Mesodermal cell (in vitro differentiated cells): ENCODE measurements around the gene THRA.
"Not testable (repeated sequence)": the region's sequence is repeated elsewhere in the genome, so short reads cannot be mapped to it uniquely, and the experiment has no call there.

Source experiments
- H3K27ac ChIP-seq: 2 replicates; pipeline ENCODE4 v1.7.0; 2013; ENCODE audit warnings: mild to moderate bottlenecking, low read depth, low read length, moderate library complexity; ENCODE audit not compliant: severe bottlenecking
- H3K36me3 ChIP-seq: 2 replicates; pipeline ENCODE4 v1.7.1; 2013; ENCODE audit warnings: mild to moderate bottlenecking, low read length, moderate library complexity; ENCODE audit not compliant: control insufficient read depth, insufficient read depth
- H3K4me1 ChIP-seq: one replicate; pipeline ENCODE4 v1.7.1; 2013; ENCODE audit warnings: mild to moderate bottlenecking, low read length; ENCODE audit not compliant: insufficient read depth, control insufficient read depth, poor library complexity, severe bottlenecking
- H3K4me3 ChIP-seq: 2 replicates; pipeline ENCODE4 v1.7.0; 2013; ENCODE audit warnings: low read length, control low read depth, mild to moderate bottlenecking; ENCODE audit not compliant: insufficient read depth, poor library complexity, severe bottlenecking; ENCODE audit errors: extremely low read depth
- H3K9me3 ChIP-seq: 2 replicates; pipeline ENCODE4 v1.7.1; 2013; ENCODE audit warnings: mild to moderate bottlenecking, low read length, moderate library complexity; ENCODE audit not compliant: control insufficient read depth
- WGBS, 2 experiments: methylation state at CpG; one replicate each; pipeline ENCODE4 v1.1.5; 2013; ENCODE audit warnings: missing lambda C conversion rate in 2 of 2; ENCODE audit not compliant: insufficient coverage in 2 of 2; 5-methylcytosine and 5-hydroxymethylcytosine counted together

THRA gene

GRCh38 chr17:40129498-40129897 lies 66.7 kb downstream of the THRA start:
- no peaks in the 10 kb centered on the region for H3K9me3 ChIP-seq
- H3K4me1 ChIP-seq: no peaks in the 10 kb centered on the region
- peaks cover 94% of the 10 kb centered on the region for H3K36me3 ChIP-seq
- 96 to 100% methylated on average over 2 to 3 of the region's 5 CpGs for WGBS, 2 experiments
- H3K4me3 ChIP-seq: no peak overlapping the region
- no peak overlapping the region for H3K27ac ChIP-seq

DNA sequence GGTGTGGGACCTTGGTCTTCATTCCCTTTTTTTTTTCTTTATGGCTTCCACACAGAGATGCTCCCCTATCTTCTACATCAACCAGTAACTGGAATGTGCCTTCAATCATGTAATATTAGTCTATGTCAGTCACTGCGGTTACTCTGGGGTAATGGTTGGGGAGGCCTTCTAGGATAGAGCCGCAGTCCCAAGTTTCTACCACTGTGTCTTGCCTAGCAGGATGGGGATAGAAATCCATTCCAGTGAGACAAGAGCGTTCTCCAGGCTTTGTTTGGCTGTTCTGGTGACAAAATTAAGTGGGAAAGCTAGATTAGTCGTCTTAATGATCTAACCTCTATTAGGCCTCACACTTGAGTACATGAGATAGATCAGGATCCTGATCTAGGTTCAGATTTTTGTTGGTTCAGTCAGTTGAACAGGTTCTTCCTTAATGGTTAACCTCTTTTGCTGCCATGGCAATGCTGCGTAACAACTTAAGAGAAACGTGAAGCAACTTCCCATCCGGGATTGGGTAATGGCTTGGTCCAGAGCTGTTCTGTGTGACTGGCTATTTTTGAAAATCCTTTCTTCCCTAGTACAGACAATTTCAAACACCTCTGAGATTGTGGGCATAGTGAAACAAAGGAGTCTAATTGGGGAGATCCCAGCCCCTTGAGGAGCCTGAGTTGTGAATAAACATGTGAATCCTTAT lies 67.7 kb downstream of the THRA start:
- 94 to 100% methylated on average over 3 to 5 of the region's 7 CpGs for WGBS, 2 experiments

GRCh38 chr17:40134184-40134583 lies 71.4 kb downstream of the THRA start:
- peaks cover 89% of the 10 kb centered on the region for H3K36me3 ChIP-seq
- no peak overlapping the region for H3K27ac ChIP-seq
- 99 to 100% methylated on average over 5 to 6 of the region's 7 CpGs for WGBS, 2 experiments
- H3K4me1 ChIP-seq: peaks cover 2% of the 10 kb centered on the region
- no peak overlapping the region for H3K4me3 ChIP-seq
- no peaks in the 10 kb centered on the region for H3K9me3 ChIP-seq

More for the DNA sequence above, 67.7 kb downstream of the THRA start:
- H3K4me1 ChIP-seq: no peaks in the 10 kb centered on the region
- H3K27ac ChIP-seq: no peak overlapping the region
- H3K4me3 ChIP-seq: no peak overlapping the region
- no peaks in the 10 kb centered on the region for H3K9me3 ChIP-seq
- peaks cover 100% of the 10 kb centered on the region for H3K36me3 ChIP-seq

DNA sequence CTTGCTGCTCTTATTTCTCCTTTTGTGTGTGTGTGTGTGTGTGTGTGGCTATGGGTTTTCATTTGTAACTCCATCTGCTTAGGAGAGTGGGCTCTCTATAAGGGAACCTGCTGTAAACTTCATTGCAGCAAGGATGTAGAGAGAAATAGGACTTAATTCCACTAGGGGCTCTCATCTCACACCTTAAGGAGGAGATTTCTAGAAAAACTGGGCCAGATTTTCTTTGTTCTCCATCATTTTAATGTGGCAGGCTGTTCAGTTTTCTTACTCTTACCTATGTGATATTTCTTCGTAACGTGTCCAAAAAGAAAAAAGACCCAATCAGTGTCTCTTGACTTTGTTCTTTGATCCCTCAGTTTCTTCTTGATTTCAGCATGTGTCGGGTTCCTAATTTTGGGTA lies 73.1 kb downstream of the THRA start:
- Histone ChIP-seq H3K4me1 (peaks cover 4% of the 10 kb centered on the region), H3K36me3 (peaks cover 73% of the 10 kb centered on the region), H3K27ac (no peak overlapping the region), H3K4me3 (no peak overlapping the region), H3K9me3 (no peaks in the 10 kb centered on the region)
- 80 to 100% methylated on average over 2 to 3 of the region's 3 CpGs for WGBS, 2 experiments

- Histone ChIP-seq H3K4me1 (peaks cover 4% of the 10 kb centered on the region), H3K27ac (peak overlapping the region; percentile 94), H3K36me3 (peaks cover 70% of the 10 kb centered on the region), H3K9me3 (no peaks in the 10 kb centered on the region), H3K4me3 (peak overlapping the region; percentile 64)
- WGBS, 2 experiments: 53 to 56% methylated on average over 13 to 14 of the region's 14 CpGs
These were observed 76.8 kb downstream of the THRA start for GRCh38 chr17:40139566-40140058.

GRCh38 chr17:40143166-40143565 lies 80.4 kb downstream of the THRA start:
- not testable (repeated sequence) for H3K4me3 ChIP-seq, H3K4me1 ChIP-seq, H3K27ac ChIP-seq, H3K9me3 ChIP-seq
- peaks cover 68% of the 10 kb centered on the region for H3K36me3 ChIP-seq
- WGBS, 2 experiments: 88 to 96% methylated on average over 2 of the region's 3 CpGs
